ENCODE data around the gene FOXL3. TPM values are rescaled to one million over a fixed set of nuclear protein-coding genes. Genes with fewer than 3 reads are reported as not detected.

Gene FOXL3
- total and polyA plus RNA-seq, 2 donors (not counting 1 experiment from before 2014, with no cell fraction given) = not detected

GRCh38 chr7:251005-251404, 39.0 kb upstream of the FOXL3 start:
- DNase-seq = no peak
- POLR2A ChIA-PET = no interaction called here
- Histone ChIP-seq H3K9me3 (ENCODE audit: control extremely low read depth in 1 of 3, control insufficient read depth in 2 of 3, insufficient read depth in 1 of 3, low read length in 2 of 3) (peaks cover 0 to 5% (median 0%) of the 10 kb centered on the region in 3 donors), H3K27ac (ENCODE audit: low read length in 2 of 2) (no peak overlapping the region), H3K9ac (ENCODE audit: low read length) (no peak overlapping the region), H2AFZ (ENCODE audit: insufficient read depth, low read depth, low read length, poor library complexity, severe bottlenecking) (no peak overlapping the region), H3K36me3 (replicated peaks in 1 of 2; ENCODE audit: control extremely low read depth in 1 of 2, control insufficient read depth in 1 of 2, extremely low read depth in 1 of 2, insufficient read depth in 2 of 2, low read length in 1 of 2) (no peaks in the 10 kb centered on the region), H3K27me3 (replicated peaks in 1 of 4; ENCODE audit: control extremely low read depth in 1 of 4, control insufficient read depth in 3 of 4, insufficient read depth in 4 of 4, low read length in 3 of 4) (no peaks in the 10 kb centered on the region), H3K4me2 (replicated peaks; ENCODE audit: low read depth, low read length, poor library complexity, severe bottlenecking) (no peak overlapping the region), H3K79me2 (ENCODE audit: control insufficient read depth, insufficient read depth, low read length) (no peaks in the 10 kb centered on the region), H4K20me1 (ENCODE audit: control insufficient read depth, insufficient read depth, low read length, poor library complexity, severe bottlenecking) (no peaks in the 10 kb centered on the region), H3K4me3 (ENCODE audit: control extremely low read depth in 1 of 5, extremely low read depth in 1 of 5, insufficient read depth in 1 of 5, low read depth in 2 of 5, low read length in 4 of 5) (no peak overlapping the region), H3K4me1 (ENCODE audit: control insufficient read depth in 2 of 2, insufficient read depth in 2 of 2, low read length in 2 of 2) (no peaks in the 10 kb centered on the region)
- no peaks in the 10 kb centered on the region for H3K4me1 Mint-ChIP-seq
- intact Hi-C loops (cut with micrococcal nuclease) = no loop called here
- H3K27me3 Mint-ChIP-seq = no peaks in the 10 kb centered on the region
- H3K27ac Mint-ChIP-seq = no peak overlapping the region
- CTCF ChIA-PET = no interaction called here
- 96% methylated on average over 16 of the region's 20 CpGs for WGBS (ENCODE audit: insufficient coverage)
- H3K4me3 Mint-ChIP-seq = no peak overlapping the region
- H3K9me3 Mint-ChIP-seq (ENCODE audit: insufficient read depth) = no peaks in the 10 kb centered on the region
- TF ChIP-seq EZH2 (IDR thresholded peaks at IDR 0.05; ENCODE audit: borderline replicate concordance, insufficient read depth, low read depth, low read length, poor library complexity, severe bottlenecking) (no peak), CTCF (IDR thresholded peaks at IDR 0.05) (no peak)
- no peak for ATAC-seq (ENCODE audit: low read depth)

- Histone ChIP-seq H3K36me3 (replicated peaks in 1 of 2; ENCODE audit: control extremely low read depth in 1 of 2, control insufficient read depth in 1 of 2, extremely low read depth in 1 of 2, insufficient read depth in 2 of 2, low read length in 1 of 2) (no peaks in the 10 kb centered on the region), H2AFZ (ENCODE audit: insufficient read depth, low read depth, low read length, poor library complexity, severe bottlenecking) (no peak overlapping the region), H3K9ac (ENCODE audit: low read length) (no peak overlapping the region), H3K4me2 (replicated peaks; ENCODE audit: low read depth, low read length, poor library complexity, severe bottlenecking) (no peak overlapping the region), H3K4me3 (ENCODE audit: control extremely low read depth in 1 of 5, extremely low read depth in 1 of 5, insufficient read depth in 1 of 5, low read depth in 2 of 5, low read length in 4 of 5) (no peak overlapping the region), H3K9me3 (ENCODE audit: control extremely low read depth in 1 of 3, control insufficient read depth in 2 of 3, insufficient read depth in 1 of 3, low read length in 2 of 3) (peaks cover 0 to 8% (median 0%) of the 10 kb centered on the region in 3 donors), H4K20me1 (ENCODE audit: control insufficient read depth, insufficient read depth, low read length, poor library complexity, severe bottlenecking) (no peaks in the 10 kb centered on the region), H3K27me3 (replicated peaks in 1 of 4; ENCODE audit: control extremely low read depth in 1 of 4, control insufficient read depth in 3 of 4, insufficient read depth in 4 of 4, low read length in 3 of 4) (no peaks in the 10 kb centered on the region), H3K27ac (ENCODE audit: low read length in 2 of 2) (no peak overlapping the region), H3K79me2 (ENCODE audit: control insufficient read depth, insufficient read depth, low read length) (no peaks in the 10 kb centered on the region), H3K4me1 (ENCODE audit: control insufficient read depth in 2 of 2, insufficient read depth in 2 of 2, low read length in 2 of 2) (no peaks in the 10 kb centered on the region)
- ChIA-PET CTCF (no interaction called here), POLR2A (no interaction called here)
- 90% methylated on average over 21 of the region's 21 CpGs for WGBS (ENCODE audit: insufficient coverage)
- H3K4me1 Mint-ChIP-seq = no peaks in the 10 kb centered on the region
- H3K27ac Mint-ChIP-seq = no peak overlapping the region
- no peaks in the 10 kb centered on the region for H3K9me3 Mint-ChIP-seq (ENCODE audit: insufficient read depth)
- DNase-seq (no peak), ATAC-seq (ENCODE audit: low read depth) (no peak)
- TF ChIP-seq CTCF (IDR thresholded peaks at IDR 0.05) (no peak), EZH2 (IDR thresholded peaks at IDR 0.05; ENCODE audit: borderline replicate concordance, insufficient read depth, low read depth, low read length, poor library complexity, severe bottlenecking) (no peak)
- intact Hi-C loops (cut with micrococcal nuclease) = no loop called here
- no peak overlapping the region for H3K4me3 Mint-ChIP-seq
- H3K27me3 Mint-ChIP-seq = no peaks in the 10 kb centered on the region
Measured at GRCh38 chr7:251446-252175, 38.4 kb upstream of the FOXL3 start.
